DMS53 treated with DMSO at 0.1 percent for 48 hours (cell line): ENCODE measurements around the gene GBGT1.

Experiments
- DNase-seq: peaks from one replicate; lab custom pipeline; 2025; ENCODE audit not compliant: unreplicated experiment; lab: John Stamatoyannopoulos, UW

Gene GBGT1

GRCh38 chr9:133144904-133145851 is 18.5 kb downstream of the GBGT1 start:
- DNase-seq, result no peak

GRCh38 chr9:133144142-133144903 is 19.4 kb downstream of the GBGT1 start:
- peak; percentile 80 for DNase-seq

GRCh38 chr9:133143639-133144141 is 20.0 kb downstream of the GBGT1 start:
- no peak for DNase-seq

GRCh38 chr9:133142684-133143622 is 20.8 kb downstream of the GBGT1 start:
- no peak for DNase-seq

GRCh38 chr9:133141833-133142595 is 21.7 kb downstream of the GBGT1 start:
- DNase-seq, result no peak

GRCh38 chr9:133140606-133141005 is 23.1 kb downstream of the GBGT1 start:
- no peak for DNase-seq

GRCh38 chr9:133140174-133140505 is 23.6 kb downstream of the GBGT1 start:
- no peak for DNase-seq

GRCh38 chr9:133139246-133140173 is 24.2 kb downstream of the GBGT1 start:
- no peak for DNase-seq

- DNase-seq, result no peak
Observed at GRCh38 chr9:133137451-133138231, 26.1 kb downstream of the GBGT1 start.

GRCh38 chr9:133135146-133135745 is 28.5 kb downstream of the GBGT1 start:
- no peak for DNase-seq

GRCh38 chr9:133134388-133135145 is 29.1 kb downstream of the GBGT1 start:
- DNase-seq, result no peak

GRCh38 chr9:133133681-133134387 is 29.9 kb downstream of the GBGT1 start:
- DNase-seq, result peak; percentile 97

GRCh38 chr9:133132174-133132573 is 31.5 kb downstream of the GBGT1 start:
- DNase-seq, result no peak

GRCh38 chr9:133131506-133131905 is 32.2 kb downstream of the GBGT1 start:
- DNase-seq, result no peak

GRCh38 chr9:133130685-133131244 is 32.9 kb downstream of the GBGT1 start:
- DNase-seq, result no peak
